Tongue (tissue), 2 donors: ENCODE results near the gene DMRTC2. TPM values are rescaled to one million over a fixed set of nuclear protein-coding genes. Genes with fewer than 3 reads are reported as not detected.
A peak's percentile ranks its signal among the peaks of the same experiment; 100 is the strongest.

Experiments
- DNase-seq: peaks from one replicate; pipeline ENCODE4 v3.0.0-alpha.2; 2015
- total RNA-seq: library from RNA; depleted of rRNA; stranded (reverse); fragments of >200 nt; gene quantifications from one replicate; pipeline ENCODE4 v1.2.3, GENCODE V29; 2014

The DMRTC2 gene
- total RNA-seq, 1 donor from 2014 or later, result not detected

GRCh38 chr19:41847351-41848105 is 2.7 kb downstream of the DMRTC2 start:
- no peak for DNase-seq

- no peak for DNase-seq
Measured at GRCh38 chr19:41848666-41849065, 3.8 kb downstream of the DMRTC2 start.

GRCh38 chr19:41849067-41849466 is 4.2 kb downstream of the DMRTC2 start:
- DNase-seq, result peak; percentile 36

GRCh38 chr19:41850381-41850780 is 5.5 kb downstream of the DMRTC2 start:
- DNase-seq, result no peak

GRCh38 chr19:41851456-41851855 is 6.6 kb downstream of the DMRTC2 start:
- no peak for DNase-seq

- DNase-seq, result no peak
Measured at GRCh38 chr19:41853344-41853743, 8.5 kb downstream of the DMRTC2 start.

- DNase-seq, result no peak
Measured at GRCh38 chr19:41853768-41854167, 8.9 kb downstream of the DMRTC2 start.

GRCh38 chr19:41859213-41859617 is 14.4 kb downstream of the DMRTC2 start:
- DNase-seq, result no peak

GRCh38 chr19:41859618-41860418 is 15.0 kb downstream of the DMRTC2 start, which contains the start of gene RPS19:
Gene RPS19, plus strand, starts transcription at chr19:41860255. Its CDS starts 520 bp downstream, at chr19:41860775.
- DNase-seq, result peak; percentile 100

- DNase-seq, result peak; percentile 47
Measured at GRCh38 chr19:41860419-41861115, 15.7 kb downstream of the DMRTC2 start.

- DNase-seq, result no peak
Measured at GRCh38 chr19:41861116-41861768, 16.4 kb downstream of the DMRTC2 start.

GRCh38 chr19:41861846-41862245 is 17.0 kb downstream of the DMRTC2 start:
- DNase-seq, result no peak

- no peak for DNase-seq
Measured at GRCh38 chr19:41862445-41862986, 17.7 kb downstream of the DMRTC2 start.

GRCh38 chr19:41863209-41863931 is 18.5 kb downstream of the DMRTC2 start:
- no peak for DNase-seq

GRCh38 chr19:41864374-41864773 is 19.5 kb downstream of the DMRTC2 start:
- no peak for DNase-seq

GRCh38 chr19:41866284-41866683 is 21.4 kb downstream of the DMRTC2 start:
- no peak for DNase-seq

GRCh38 chr19:41868120-41868988 is 23.5 kb downstream of the DMRTC2 start:
- DNase-seq, result no peak

GRCh38 chr19:41868989-41869300 is 24.1 kb downstream of the DMRTC2 start:
- DNase-seq, result no peak

- no peak for DNase-seq
Measured at GRCh38 chr19:41869374-41869955, 24.6 kb downstream of the DMRTC2 start.

- DNase-seq, result no peak
Measured at GRCh38 chr19:41870401-41870873, 25.6 kb downstream of the DMRTC2 start.
